Neuronal stem cell (in vitro differentiated cells): Measurements from ENCODE around the gene SZT2.
A peak's percentile ranks its signal among the peaks of the same experiment; 100 is the strongest.
"Not testable (repeated sequence)": the region's sequence is repeated elsewhere in the genome, so short reads cannot be mapped to it uniquely, and the experiment has no call there.

ENCODE experiments used
- DNase-seq: peaks from one replicate; pipeline ENCODE4 v3.0.0-alpha.2; 2013; ENCODE audit warnings: low spot score
- H2AFZ ChIP-seq: one replicate; pipeline ENCODE4 v1.6.1; 2013; ENCODE audit warnings: mild to moderate bottlenecking, low read length, inconsistent platforms
- H2AK5ac ChIP-seq: 2 replicates; pipeline ENCODE4 v1.6.1; 2013; ENCODE audit warnings: low read depth, mild to moderate bottlenecking, inconsistent platforms, low read length, moderate library complexity, mixed read lengths
- H2BK120ac ChIP-seq: 2 replicates; pipeline ENCODE4 v1.6.1; 2013; ENCODE audit warnings: low read depth, mild to moderate bottlenecking, inconsistent platforms, low read length, moderate library complexity, mixed read lengths
- H2BK12ac ChIP-seq: one replicate; pipeline ENCODE4 v1.6.1; 2013; ENCODE audit warnings: low read length, inconsistent platforms
- H2BK15ac ChIP-seq: 2 replicates; pipeline ENCODE4 v1.6.1; 2013; ENCODE audit warnings: mild to moderate bottlenecking, low read length, inconsistent platforms, mixed read lengths
- H2BK5ac ChIP-seq: one replicate; pipeline ENCODE4 v1.6.1; 2013; ENCODE audit warnings: inconsistent platforms, mild to moderate bottlenecking, low read length, moderate library complexity
- H3K14ac ChIP-seq: one replicate; pipeline ENCODE4 v1.6.1; 2013; ENCODE audit warnings: low read length, inconsistent platforms
- H3K18ac ChIP-seq: 2 replicates; pipeline ENCODE4 v1.6.1; 2013; ENCODE audit warnings: low read length, inconsistent platforms
- H3K23ac ChIP-seq: 2 replicates; pipeline ENCODE4 v1.6.1; 2013; ENCODE audit warnings: low read depth, mild to moderate bottlenecking, mixed read lengths, low read length, inconsistent platforms; ENCODE audit not compliant: poor library complexity
- H3K27ac ChIP-seq: replicated peaks from 3 replicates; pipeline ENCODE4 v1.5.1; 2013; ENCODE audit warnings: low read length, inconsistent platforms
- H3K27me3 ChIP-seq, 3 experiments: 2 replicates each; pipeline ENCODE4 v1.6.1; 2013; ENCODE audit warnings: low read length in 3 of 3, mild to moderate bottlenecking in 2 of 3, inconsistent platforms in 1 of 3, low read depth in 1 of 3, mixed read lengths in 1 of 3, moderate library complexity in 1 of 3; ENCODE audit not compliant: control insufficient read depth in 3 of 3, insufficient read depth in 3 of 3
- H3K36me3 ChIP-seq, 2 donors: replicated peaks in 1 of 2; 2 replicates each; pipeline ENCODE4 v1.6.1; 2013; ENCODE audit warnings: low read length in 2 of 2; ENCODE audit not compliant: control insufficient read depth in 2 of 2, insufficient read depth in 2 of 2
- H3K4ac ChIP-seq: 2 replicates; pipeline ENCODE4 v1.6.1; 2013; ENCODE audit warnings: inconsistent platforms, mild to moderate bottlenecking, low read length, moderate library complexity
- H3K4me1 ChIP-seq, 2 donors: 1 replicate in 1 of 2; 2 replicates in 1 of 2; pipeline ENCODE4 v1.6.1; 2013; ENCODE audit warnings: low read length in 2 of 2, low read depth in 1 of 2; ENCODE audit not compliant: control insufficient read depth in 2 of 2, insufficient read depth in 1 of 2
- H3K4me2 ChIP-seq: one replicate; pipeline ENCODE4 v1.6.1; 2013; ENCODE audit warnings: mild to moderate bottlenecking, low read length, inconsistent platforms; ENCODE audit not compliant: insufficient read depth, poor library complexity, severe bottlenecking
- H3K4me3 ChIP-seq, 2 donors: 2 replicates each; pipeline ENCODE4 v1.5.1; 2013; ENCODE audit warnings: low read length in 2 of 2, mild to moderate bottlenecking in 2 of 2, inconsistent platforms in 1 of 2, moderate library complexity in 1 of 2
- H3K79me1 ChIP-seq: one replicate; pipeline ENCODE4 v1.6.1; 2013; ENCODE audit warnings: low read depth, mild to moderate bottlenecking, inconsistent platforms, low read length, moderate library complexity
- H3K9ac ChIP-seq: one replicate; pipeline ENCODE4 v1.6.1; 2013; ENCODE audit warnings: mild to moderate bottlenecking, low read depth, low read length, inconsistent platforms; ENCODE audit not compliant: poor library complexity
- H3K9me3 ChIP-seq, 2 donors: replicated peaks in 1 of 2; 2 replicates each; pipeline versions ENCODE3 to v1.6.1; 2013; ENCODE audit warnings: low read length in 2 of 2, mild to moderate bottlenecking in 2 of 2, inconsistent platforms in 1 of 2, low read depth in 1 of 2, mixed read lengths in 1 of 2, moderate library complexity in 1 of 2; ENCODE audit not compliant: control insufficient read depth in 2 of 2, insufficient read depth in 1 of 2
- H4K8ac ChIP-seq: one replicate; pipeline ENCODE4 v1.6.1; 2013; ENCODE audit warnings: low read depth, mild to moderate bottlenecking, inconsistent platforms, low read length, moderate library complexity
- H4K91ac ChIP-seq: one replicate; pipeline ENCODE4 v1.6.1; 2013; ENCODE audit warnings: low read length, low read depth, mild to moderate bottlenecking, inconsistent platforms; ENCODE audit not compliant: poor library complexity
- WGBS, 2 donors: extraction: QIAGEN DNeasy Blood & Tissue Kit; methylation state at CpG; one replicate each; pipeline ENCODE4 v1.1.7; 2013; ENCODE audit warnings: missing lambda C conversion rate in 2 of 2, mixed read lengths in 1 of 2; ENCODE audit not compliant: insufficient read length in 2 of 2, insufficient replicate concordance in 1 of 2; ENCODE audit errors: extremely low coverage in 2 of 2; 5-methylcytosine and 5-hydroxymethylcytosine counted together

The SZT2 gene

DNA sequence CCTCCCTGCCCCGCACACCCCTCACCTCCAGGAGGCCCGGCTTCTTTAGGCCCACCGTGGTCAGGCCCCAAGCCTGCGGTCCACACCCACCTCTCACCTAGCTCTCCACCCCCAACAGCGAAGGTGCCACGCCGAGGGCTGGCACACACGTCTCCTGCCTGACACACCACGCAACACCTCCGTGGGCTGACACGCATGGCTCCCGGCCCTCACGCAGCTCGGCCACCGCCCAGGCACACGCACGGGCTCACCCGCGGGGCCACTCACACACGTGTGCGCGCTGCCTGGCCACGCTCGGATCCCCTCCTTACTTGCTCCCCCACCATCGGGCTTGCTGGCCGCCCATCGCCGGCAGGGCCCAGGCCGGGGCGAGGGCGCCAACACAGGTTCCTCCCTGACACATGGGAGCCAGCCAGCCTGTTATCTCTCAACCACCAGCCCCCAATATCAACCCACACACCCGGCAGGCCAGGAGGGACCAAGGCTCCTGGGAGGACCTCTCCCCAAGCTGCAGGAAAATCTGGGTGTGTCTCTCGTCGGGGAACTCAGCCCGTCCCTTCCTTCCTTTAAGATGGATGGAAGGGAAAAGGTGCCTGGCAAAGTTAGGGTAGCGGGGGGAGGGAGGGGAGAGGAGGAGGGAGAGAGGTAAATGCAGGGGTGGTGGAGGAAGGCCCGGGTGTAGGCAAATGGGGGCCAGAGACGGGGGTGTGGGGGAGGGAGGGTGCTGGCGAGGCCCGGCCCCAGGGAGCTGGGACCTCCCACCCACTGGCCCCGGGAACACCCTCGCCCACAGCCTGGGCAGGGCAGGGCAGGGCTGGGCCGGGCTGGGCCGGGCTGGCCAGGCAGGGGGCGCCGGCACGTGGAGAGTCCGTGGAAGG is 22.4 kb upstream of the SZT2 start:
- H3K18ac ChIP-seq = peak overlapping the region; percentile 98
- H3K4ac ChIP-seq = no peak overlapping the region
- peak overlapping the region; percentile 90 for H2AK5ac ChIP-seq
- peaks cover 19 to 32% of the 10 kb centered on the region in 2 donors for H3K36me3 ChIP-seq
- H3K79me1 ChIP-seq = peaks cover 4% of the 10 kb centered on the region
- H2AFZ ChIP-seq = peak overlapping the region; percentile 99
- H2BK12ac ChIP-seq = peak overlapping the region; percentile 99
- peak overlapping the region; percentile 93 for H3K9ac ChIP-seq
- peak overlapping the region; percentile 90 for H3K14ac ChIP-seq
- no peak overlapping the region for H2BK120ac ChIP-seq
- H4K91ac ChIP-seq = peak overlapping the region; percentile 82
- peak overlapping the region; percentile 82 for H2BK5ac ChIP-seq
- H3K4me1 ChIP-seq = peaks cover 11 to 29% of the 10 kb centered on the region in 2 donors
- H3K4me3 ChIP-seq = peak overlapping the region; percentile 77 to 79
- H4K8ac ChIP-seq = no peak overlapping the region
- peak overlapping the region; percentile 46 for H3K27ac ChIP-seq
- peak overlapping the region; percentile 77 for H3K4me2 ChIP-seq
- H3K23ac ChIP-seq = peak overlapping the region; percentile 94
- no CpG with 5 or more reads among the region's 48 CpGs for WGBS, 2 donors
- H2BK15ac ChIP-seq = peak overlapping the region; percentile 76
- DNase-seq = no peak
- no peaks in the 10 kb centered on the region for H3K27me3 ChIP-seq
- no peaks in the 10 kb centered on the region for H3K9me3 ChIP-seq

DNA sequence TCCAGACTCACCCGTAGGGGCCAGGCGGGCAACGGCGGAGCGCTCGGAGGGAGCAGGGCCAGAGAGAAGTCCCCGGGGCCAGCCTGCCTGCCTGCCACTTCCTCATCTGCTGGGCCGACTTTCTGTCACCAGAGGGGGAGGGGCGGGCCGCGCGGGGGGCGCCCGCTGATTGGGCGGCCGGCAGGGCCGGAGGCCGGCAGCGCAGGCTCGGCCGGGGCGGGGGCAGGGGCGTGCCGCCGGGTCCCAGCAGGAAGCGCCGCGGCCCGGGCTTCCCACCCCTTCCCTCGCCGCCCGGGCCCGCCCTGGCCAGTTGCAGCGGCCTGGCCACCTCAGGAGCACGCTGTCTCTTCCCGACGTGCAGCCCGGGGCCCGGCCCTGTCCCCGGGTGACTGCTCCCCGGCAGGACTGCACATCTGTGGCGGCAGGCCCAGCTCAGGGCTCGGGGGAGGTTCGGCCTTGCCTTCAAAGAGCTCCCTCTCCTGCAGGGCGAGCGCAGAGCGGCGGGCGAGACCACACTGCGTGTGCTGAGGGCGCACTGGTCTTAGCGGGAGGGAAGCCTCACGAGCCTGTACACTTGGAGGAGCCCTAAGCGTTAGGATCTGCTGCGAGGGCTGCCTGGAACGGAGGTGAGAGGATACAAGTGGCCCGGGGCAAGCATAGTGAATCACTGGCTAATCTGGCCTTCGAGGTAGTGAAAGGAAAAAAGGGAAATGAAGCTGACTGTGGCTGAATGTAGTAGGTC is 21.6 kb upstream of the SZT2 start, which contains the start of gene ELOVL1:
ELOVL1 (minus strand) TSS at position 108 of the 742 bp plus-strand sequence. CDS start 2,402 bp downstream, outside the sequence.
- no CpG with 5 or more reads among the region's 58 CpGs for WGBS, 2 donors
- H3K4ac ChIP-seq = peak within 1 kb of the TSS; percentile 54
- no peaks in the 10 kb centered on the region for H3K27me3 ChIP-seq
- H3K23ac ChIP-seq = peak within 1 kb of the TSS; percentile 94
- peak within 1 kb of the TSS; percentile 82 for H4K91ac ChIP-seq
- H4K8ac ChIP-seq = no peak within 1 kb of the TSS
- H2AK5ac ChIP-seq = peak within 1 kb of the TSS; percentile 90
- H3K9ac ChIP-seq = peak within 1 kb of the TSS; percentile 93
- H3K79me1 ChIP-seq = peaks cover 4% of the 10 kb centered on the region
- H2BK5ac ChIP-seq = peak within 1 kb of the TSS; percentile 82
- peak within 1 kb of the TSS; percentile 90 for H3K14ac ChIP-seq
- H3K18ac ChIP-seq = peak within 1 kb of the TSS; percentile 99
- H3K4me3 ChIP-seq = peak within 1 kb of the TSS; percentile 77 to 81
- peak within 1 kb of the TSS; percentile 76 for H2BK15ac ChIP-seq
- no peaks in the 10 kb centered on the region for H3K9me3 ChIP-seq
- H3K36me3 ChIP-seq = peaks cover 17 to 25% of the 10 kb centered on the region in 2 donors
- H3K27ac ChIP-seq = peak within 1 kb of the TSS; percentile 94
- H2AFZ ChIP-seq = peak within 1 kb of the TSS; percentile 99
- peak within 1 kb of the TSS; percentile 77 for H3K4me2 ChIP-seq
- no peak within 1 kb of the TSS for H2BK120ac ChIP-seq
- peak within 1 kb of the TSS; percentile 99 for H2BK12ac ChIP-seq
- peaks cover 11 to 28% of the 10 kb centered on the region in 2 donors for H3K4me1 ChIP-seq
- DNase-seq = peak; percentile 83

GRCh38 chr1:43368646-43369020 is 21.1 kb upstream of the SZT2 start:
- Histone ChIP-seq H3K4ac (no peak overlapping the region), H3K27ac (peak overlapping the region; percentile 94), H3K9me3 (no peaks in the 10 kb centered on the region), H3K18ac (peak overlapping the region; percentile 29), H3K9ac (no peak overlapping the region), H3K79me1 (peaks cover 4% of the 10 kb centered on the region), H2BK15ac (no peak overlapping the region), H3K36me3 (peaks cover 14 to 20% of the 10 kb centered on the region in 2 donors), H2BK120ac (no peak overlapping the region), H3K14ac (no peak overlapping the region), H2BK12ac (no peak overlapping the region), H3K4me3 (peak overlapping the region; percentile 77 to 81), H2AK5ac (no peak overlapping the region), H4K91ac (no peak overlapping the region), H2AFZ (peak overlapping the region; percentile 99), H3K27me3 (no peaks in the 10 kb centered on the region), H3K23ac (no peak overlapping the region), H2BK5ac (no peak overlapping the region), H3K4me2 (peak overlapping the region; percentile 40), H3K4me1 (peaks cover 11 to 23% of the 10 kb centered on the region in 2 donors), H4K8ac (no peak overlapping the region)
- WGBS, 2 donors = no CpG with 5 or more reads among the region's 6 CpGs
- DNase-seq = no peak

GRCh38 chr1:43369779-43370178 is 19.9 kb upstream of the SZT2 start:
- not testable (repeated sequence) for H4K91ac ChIP-seq, H3K27me3 ChIP-seq, H3K18ac ChIP-seq, H2BK15ac ChIP-seq, DNase-seq, H3K9ac ChIP-seq, H3K23ac ChIP-seq, H3K4me3 ChIP-seq, H4K8ac ChIP-seq, H3K27ac ChIP-seq, H3K14ac ChIP-seq, H2BK120ac ChIP-seq, H3K9me3 ChIP-seq, H3K36me3 ChIP-seq, H3K4me2 ChIP-seq, H2AFZ ChIP-seq, H2BK12ac ChIP-seq, H2BK5ac ChIP-seq, H3K4ac ChIP-seq, H3K79me1 ChIP-seq, H2AK5ac ChIP-seq
- peaks cover 11 to 17% of the 10 kb centered on the region in 2 donors for H3K4me1 ChIP-seq
- WGBS, 2 donors = no CpG with 5 or more reads among the region's 6 CpGs
